ENCODE data around the gene NUP153.

- TF ChIP-seq CTCF (IDR thresholded peaks at IDR 0.05) (no peak), EZH2 (IDR thresholded peaks at IDR 0.05; ENCODE audit: borderline replicate concordance, insufficient read depth, low read depth, low read length, poor library complexity, severe bottlenecking) (no peak)
These were observed 55.9 kb downstream of the NUP153 start for GRCh38 chr6:17650656-17651309.
